KOPT-K1 (cell line): Measurements from ENCODE around the gene TTC7B.

Experiments used
- H3K27ac ChIP-seq: fragments of 200-600 bp; sonication (generic); 2 replicates; pipeline ENCODE4 v1.5.1; 2016; ENCODE audit warnings: antibody characterized with exemption, mild to moderate bottlenecking, low read depth, low read length; ENCODE audit not compliant: poor library complexity, severe bottlenecking
- H3K36me3 ChIP-seq: fragments of 200-600 bp; sonication (generic); 2 replicates; pipeline ENCODE4 v1.5.1; 2017; ENCODE audit warnings: antibody characterized with exemption, mild to moderate bottlenecking, low read length, moderate library complexity; ENCODE audit not compliant: insufficient read depth
- H3K9me3 ChIP-seq: fragments of 200-600 bp; sonication (generic); 2 replicates; pipeline ENCODE4 v1.5.1; 2017; ENCODE audit warnings: antibody characterized with exemption, low read length, mild to moderate bottlenecking; ENCODE audit not compliant: insufficient read depth, poor library complexity, severe bottlenecking

The TTC7B gene

DNA sequence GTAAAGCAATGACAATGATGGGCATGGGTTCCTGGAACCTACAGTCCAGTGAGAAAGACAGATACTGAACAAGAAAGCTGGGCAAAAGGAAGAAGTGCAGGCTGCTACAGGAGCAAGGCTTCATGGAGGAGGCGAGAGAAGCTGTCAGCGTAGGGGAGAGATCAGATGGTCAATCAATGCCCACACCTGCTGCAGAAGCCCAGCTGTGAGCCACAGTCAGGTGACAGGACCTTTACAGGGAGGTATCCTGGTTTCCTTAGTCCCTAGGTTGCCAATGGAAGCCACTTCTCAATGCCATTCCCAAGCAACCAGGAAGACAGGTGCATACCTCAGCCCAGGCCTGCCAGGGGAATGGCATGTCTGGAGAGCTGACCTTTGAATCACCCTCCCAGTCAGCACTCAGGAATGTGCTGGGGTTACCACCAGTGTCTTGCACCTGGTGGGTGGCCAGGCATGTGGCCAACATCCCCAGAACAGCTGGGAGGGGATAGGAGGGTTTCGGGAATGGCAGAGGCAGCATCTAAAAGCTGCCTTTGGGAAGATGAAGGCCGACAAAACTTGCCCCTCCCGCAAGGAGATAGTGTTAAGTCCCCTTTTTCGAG, 170.3 kb downstream of the TTC7B start:
- no peak overlapping the region for H3K27ac ChIP-seq
- no peaks in the 10 kb centered on the region for H3K9me3 ChIP-seq

DNA sequence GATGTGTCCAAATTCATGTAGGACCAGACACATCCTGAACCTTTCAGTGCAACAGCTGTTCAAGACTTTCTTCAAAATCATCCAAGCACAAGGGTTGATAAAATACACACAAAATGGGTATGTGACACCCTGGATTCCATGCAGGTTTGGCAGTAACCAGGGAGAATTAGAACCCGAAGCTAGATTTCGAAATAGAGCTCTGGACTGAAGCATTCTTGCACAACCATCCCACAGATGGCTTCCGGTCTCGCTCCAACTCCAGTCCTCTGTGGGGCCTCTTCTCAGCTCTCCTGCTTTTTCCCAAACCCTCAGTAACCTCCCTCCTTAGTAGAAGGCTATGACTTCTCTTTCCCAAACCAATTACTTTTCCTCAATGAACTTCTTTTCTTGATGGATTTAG, 171.3 kb downstream of the TTC7B start:
- Histone ChIP-seq H3K9me3 (no peaks in the 10 kb centered on the region), H3K27ac (no peak overlapping the region), H3K36me3 (no peaks in the 10 kb centered on the region)

More for the DNA sequence above, 170.3 kb downstream of the TTC7B start:
- H3K36me3 ChIP-seq = no peaks in the 10 kb centered on the region

DNA sequence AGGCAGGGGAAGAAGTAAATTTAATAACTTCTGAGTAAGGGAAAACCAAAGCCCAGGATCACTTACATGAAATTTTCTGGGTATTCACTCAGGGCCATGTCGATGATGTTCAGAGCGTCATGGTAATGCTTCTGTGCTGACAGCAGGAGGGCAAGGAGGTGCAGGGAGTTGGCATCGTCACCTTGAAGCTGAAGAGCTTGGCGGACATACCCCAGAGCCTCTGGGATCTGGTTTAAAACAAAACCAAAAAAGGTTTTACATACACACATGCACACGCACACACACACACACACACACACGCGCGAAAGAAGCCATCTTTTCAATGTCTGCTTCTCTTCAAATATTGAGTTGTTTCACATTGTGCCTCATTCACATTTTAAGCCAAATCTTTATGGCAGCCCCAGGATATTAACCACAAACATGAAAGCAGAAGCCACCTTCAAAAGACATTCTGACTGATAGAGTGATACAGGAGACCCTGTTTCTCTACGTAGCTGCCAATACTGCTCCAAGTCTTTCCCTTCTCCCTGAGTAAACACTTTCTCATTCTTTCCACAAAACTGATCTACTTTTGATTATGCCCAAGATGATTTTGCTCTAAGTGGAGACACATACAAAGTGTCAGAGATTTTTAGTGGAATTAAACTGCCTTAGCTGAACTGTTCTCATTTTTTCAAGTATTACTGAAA, 172.1 kb downstream of the TTC7B start:
- H3K9me3 ChIP-seq = no peaks in the 10 kb centered on the region
- H3K27ac ChIP-seq = no peak overlapping the region
- H3K36me3 ChIP-seq = no peaks in the 10 kb centered on the region

DNA sequence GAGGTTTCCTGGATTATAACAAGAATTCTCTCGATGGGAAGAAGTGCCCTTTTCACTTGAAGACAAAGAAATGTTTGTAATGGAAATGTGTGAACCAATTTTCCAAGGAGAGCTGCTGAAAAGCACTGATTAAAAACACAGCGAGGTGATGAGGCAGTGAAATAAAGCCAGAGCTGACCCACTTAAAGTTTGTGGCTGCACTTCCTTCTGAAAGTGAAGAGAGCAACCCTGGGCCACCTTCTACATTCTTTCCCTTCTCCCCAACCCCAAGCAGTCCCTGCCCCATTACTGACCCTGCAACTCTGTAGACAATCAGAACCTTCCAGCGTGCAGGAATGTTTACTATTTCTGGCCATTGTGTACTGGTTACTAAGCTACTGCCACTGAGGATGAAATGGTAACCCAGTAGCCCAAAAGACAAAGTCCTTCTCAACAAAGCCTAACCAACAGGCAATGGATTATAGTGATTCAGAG, 173.9 kb downstream of the TTC7B start:
- H3K9me3 ChIP-seq = no peaks in the 10 kb centered on the region
- H3K27ac ChIP-seq = no peak overlapping the region
- H3K36me3 ChIP-seq = no peaks in the 10 kb centered on the region

DNA sequence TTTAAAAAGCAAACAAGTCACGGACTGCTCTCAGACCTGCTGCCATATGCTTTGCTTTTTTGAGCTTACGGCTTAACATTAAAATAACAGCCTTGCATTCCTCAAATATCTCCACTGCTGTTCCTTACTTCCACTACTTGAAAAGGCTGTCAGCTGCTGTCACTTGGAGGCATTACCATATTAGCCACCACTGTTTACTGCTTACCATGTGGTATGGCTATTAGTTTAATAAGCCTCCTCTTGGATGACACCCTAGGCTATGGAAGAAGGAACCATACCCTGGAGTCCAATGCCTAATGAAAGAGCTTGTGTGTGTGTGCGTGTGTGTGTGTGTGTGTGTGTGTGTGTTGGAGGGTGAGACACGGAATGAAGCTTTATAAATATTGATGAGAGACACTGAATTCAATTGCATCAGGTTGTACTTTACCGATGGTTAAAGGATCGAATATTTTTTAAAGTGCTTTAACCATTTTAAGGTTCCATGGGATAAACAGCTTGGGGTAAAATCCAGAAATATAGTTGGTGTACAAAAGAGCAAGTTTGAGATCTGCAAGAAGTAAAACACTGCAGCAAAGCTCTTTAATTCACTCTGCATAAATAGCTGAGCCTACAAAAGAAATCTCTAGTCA, 174.5 kb downstream of the TTC7B start:
- Histone ChIP-seq H3K9me3 (no peaks in the 10 kb centered on the region), H3K27ac (no peak overlapping the region), H3K36me3 (no peaks in the 10 kb centered on the region)

DNA sequence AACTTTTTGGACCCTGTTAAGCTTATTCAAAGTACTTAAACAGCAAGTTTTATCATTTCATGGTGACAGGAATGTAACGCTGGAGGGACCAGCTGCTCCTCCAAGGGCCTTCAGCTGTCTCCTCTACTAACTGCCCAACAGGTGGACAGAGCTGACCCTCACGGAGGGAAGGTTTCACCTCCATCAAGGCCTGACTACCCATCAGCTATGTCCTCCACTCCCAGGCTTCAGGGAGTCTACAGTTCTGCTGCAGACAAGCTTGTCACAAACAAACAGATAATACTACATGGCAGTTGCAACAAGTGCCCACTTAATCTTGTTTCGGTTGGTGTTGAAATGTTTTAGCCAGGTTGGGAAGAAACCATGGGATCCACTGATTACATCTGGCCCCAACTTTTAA, 175.1 kb downstream of the TTC7B start:
- Histone ChIP-seq H3K36me3 (no peaks in the 10 kb centered on the region), H3K9me3 (no peaks in the 10 kb centered on the region), H3K27ac (no peak overlapping the region)

DNA sequence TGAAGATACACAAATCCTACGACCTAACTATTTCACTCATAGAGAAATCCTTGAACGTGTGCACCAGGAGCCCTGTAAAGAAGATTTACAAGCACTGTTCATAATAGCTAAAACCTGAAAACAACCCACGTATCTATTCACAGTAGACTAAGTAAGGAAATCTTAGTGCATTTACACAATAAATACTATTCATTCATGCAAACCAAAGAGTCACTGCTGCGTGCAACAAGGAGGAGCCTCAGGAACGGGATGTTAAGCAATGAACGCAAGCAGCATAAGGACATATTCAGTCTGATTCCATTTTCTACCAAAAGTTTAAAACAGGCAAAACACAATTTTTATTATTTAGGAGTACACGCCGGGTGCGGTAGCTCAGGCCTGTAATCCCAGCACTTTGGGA, 176.6 kb downstream of the TTC7B start:
- Histone ChIP-seq H3K36me3 (no peaks in the 10 kb centered on the region), H3K27ac (no peak overlapping the region), H3K9me3 (no peaks in the 10 kb centered on the region)

DNA sequence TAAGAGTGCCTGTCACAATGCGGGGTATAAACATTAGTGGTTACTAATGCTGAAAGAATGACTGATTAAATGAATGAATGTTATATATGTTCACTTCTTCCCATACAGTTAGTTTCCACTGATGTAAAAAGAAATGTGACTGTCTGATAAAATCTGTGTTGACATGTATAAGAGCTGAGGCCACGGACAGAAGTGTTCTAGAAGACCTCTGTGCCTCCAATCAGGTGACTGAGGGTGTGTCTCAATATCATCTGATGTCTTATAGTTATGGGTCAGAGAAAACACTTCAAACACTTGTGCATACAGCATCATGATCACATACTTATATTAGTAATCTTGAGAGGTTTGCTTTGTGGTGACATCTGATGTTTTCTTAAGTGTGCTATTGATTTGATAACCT, 183.4 kb downstream of the TTC7B start:
- H3K36me3 ChIP-seq = no peaks in the 10 kb centered on the region
- H3K27ac ChIP-seq = no peak overlapping the region
- H3K9me3 ChIP-seq = no peaks in the 10 kb centered on the region

DNA sequence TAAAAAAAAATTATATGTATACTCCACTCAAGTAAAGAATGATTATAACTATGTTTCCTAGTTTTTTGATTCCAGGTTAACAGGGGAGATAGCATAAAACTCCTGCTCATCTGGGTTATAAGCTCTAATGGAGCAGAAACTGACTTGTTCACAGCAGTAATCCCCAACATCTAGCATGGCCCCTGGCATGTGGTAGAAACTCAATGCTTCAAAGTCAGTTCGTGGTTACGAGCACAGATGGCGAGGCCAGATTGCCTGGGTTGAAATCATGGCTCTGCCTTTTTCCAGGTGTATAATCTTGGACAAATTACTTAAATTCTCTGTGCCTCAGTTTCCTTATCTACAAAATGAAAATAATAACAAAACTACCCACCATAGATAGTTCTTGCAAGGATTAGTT, 183.8 kb downstream of the TTC7B start:
- no peaks in the 10 kb centered on the region for H3K36me3 ChIP-seq
- no peak overlapping the region for H3K27ac ChIP-seq
- no peaks in the 10 kb centered on the region for H3K9me3 ChIP-seq

DNA sequence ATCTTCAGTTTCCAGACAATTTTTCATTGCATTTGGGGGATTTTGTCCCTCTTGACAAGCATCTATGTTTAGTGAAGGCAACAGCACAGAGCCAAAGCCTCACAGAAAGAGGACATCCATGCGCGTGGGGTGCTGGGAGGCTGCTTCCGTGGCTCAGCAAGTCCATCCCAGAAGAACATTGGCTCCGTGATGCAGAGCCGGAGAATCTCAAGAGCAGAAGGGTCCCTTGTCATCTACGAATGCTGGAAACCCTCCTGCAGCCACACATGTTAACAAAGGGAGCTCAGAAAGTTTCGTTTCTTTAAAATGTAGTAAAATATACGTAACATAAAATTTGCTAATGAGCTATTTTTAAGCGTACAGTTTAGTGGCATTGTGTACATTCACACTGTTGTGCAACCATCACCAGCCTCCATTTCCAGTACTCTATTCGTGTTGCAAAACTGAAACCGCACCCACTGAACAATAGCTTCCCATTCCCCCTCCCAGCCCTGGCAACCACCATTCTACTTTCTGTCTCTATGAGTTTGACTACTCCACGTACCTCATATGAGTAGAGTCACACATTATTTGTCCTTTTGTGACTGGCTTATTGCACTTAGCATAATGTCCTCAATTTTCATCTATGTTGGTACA, 185.9 kb downstream of the TTC7B start:
- no peak overlapping the region for H3K27ac ChIP-seq
- no peaks in the 10 kb centered on the region for H3K9me3 ChIP-seq
- no peaks in the 10 kb centered on the region for H3K36me3 ChIP-seq

DNA sequence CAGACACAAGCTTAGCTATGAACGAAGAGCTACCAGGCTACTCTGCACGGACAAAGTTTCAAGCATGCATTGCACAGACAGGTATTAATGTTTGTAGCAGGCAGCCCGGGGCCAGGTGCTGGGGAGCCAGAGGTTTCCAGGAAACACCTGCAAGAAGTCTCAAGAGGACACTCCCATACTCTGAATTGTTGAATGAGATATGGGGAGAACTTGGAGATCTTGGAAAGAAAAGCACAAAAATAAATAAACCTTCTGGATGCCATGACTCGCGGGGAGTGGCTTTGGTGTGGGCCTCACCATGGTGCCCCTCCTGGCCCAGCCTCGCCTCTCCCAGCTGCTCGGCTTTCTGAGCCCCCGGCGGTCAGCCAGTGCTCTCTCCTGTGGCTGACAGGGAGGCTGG, 186.8 kb downstream of the TTC7B start:
- H3K9me3 ChIP-seq = no peaks in the 10 kb centered on the region
- no peaks in the 10 kb centered on the region for H3K36me3 ChIP-seq
- no peak overlapping the region for H3K27ac ChIP-seq

DNA sequence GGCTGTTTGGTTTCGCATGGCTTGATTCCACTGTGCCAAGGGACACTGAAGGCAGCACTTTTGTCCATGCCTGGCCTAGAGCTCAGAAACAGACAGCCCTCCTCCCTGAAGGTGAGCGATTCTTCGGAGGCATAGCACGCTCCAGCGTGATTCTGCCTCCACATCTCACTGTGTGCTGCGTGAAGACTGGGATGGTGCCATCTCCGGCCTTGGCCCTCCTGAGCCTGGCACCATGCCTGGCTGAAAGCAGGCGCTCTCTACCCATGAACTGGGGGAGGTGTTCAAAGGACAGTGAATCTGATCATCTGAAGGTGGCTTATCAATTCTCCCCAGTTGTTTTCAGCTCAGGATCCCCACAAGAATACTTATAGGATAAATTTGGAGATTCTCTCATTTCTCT, 187.4 kb downstream of the TTC7B start:
- H3K9me3 ChIP-seq = no peaks in the 10 kb centered on the region
- no peaks in the 10 kb centered on the region for H3K36me3 ChIP-seq
- H3K27ac ChIP-seq = no peak overlapping the region

DNA sequence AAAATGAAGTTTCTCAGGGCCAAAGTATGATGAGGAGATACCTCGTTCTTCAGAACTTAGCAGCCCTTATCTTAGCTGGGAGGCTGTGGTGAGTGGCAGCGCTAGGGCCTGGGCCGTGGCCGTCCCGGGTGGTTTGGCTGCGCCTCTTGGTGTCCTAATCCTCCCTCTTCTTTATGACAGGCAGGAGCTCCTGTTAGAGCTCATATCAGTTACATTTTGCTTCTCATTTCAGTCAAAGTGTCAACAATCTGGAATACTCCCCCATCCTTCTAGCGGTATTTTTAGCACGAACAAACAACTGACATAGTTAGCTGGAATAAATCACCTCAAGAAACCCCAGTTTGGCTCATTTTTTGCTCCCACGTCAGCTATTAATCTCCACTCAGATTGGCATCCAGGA, 188.8 kb downstream of the TTC7B start:
- H3K27ac ChIP-seq = no peak overlapping the region
- H3K36me3 ChIP-seq = no peaks in the 10 kb centered on the region
- H3K9me3 ChIP-seq = no peaks in the 10 kb centered on the region

DNA sequence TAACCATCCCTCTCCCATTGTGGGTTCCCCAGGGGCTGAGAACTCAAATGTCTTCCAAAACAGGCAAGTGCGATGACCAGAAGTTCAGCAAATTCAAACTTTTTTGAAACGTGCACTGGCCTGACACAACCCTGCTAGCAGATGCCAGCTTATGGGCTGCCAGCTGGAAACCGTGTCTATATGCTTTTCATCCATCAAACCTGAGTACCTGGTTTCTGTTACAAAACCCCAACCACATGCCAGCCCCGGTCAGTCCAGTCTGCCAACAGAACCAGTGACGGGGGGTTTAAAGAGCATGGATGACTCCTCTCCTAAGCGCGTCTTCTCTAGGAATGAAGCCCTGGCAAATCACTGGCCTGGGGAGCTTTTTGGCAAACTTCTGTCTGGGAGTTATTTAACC, 189.7 kb downstream of the TTC7B start:
- Histone ChIP-seq H3K27ac (no peak overlapping the region), H3K36me3 (no peaks in the 10 kb centered on the region), H3K9me3 (no peaks in the 10 kb centered on the region)

DNA sequence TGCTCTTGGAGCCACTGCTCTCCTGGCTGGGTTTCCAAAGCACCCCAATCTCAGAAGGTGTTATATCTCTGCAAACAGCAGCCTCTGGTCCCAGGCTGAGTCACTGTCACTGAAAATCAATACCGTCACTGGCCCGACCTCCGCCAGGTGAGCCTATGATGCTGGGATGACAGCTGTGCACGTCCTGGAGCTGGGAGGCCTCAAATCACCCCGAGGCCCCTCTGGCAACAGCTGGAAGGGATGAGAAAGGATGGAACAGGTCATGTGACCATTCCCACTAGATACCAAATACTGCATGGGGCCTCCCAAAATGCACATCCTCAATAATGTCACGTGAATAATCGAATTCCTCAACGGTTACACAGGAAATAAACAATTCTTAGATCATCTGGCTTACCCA, 190.8 kb downstream of the TTC7B start:
- H3K27ac ChIP-seq = no peak overlapping the region
- H3K9me3 ChIP-seq = no peaks in the 10 kb centered on the region

More for the DNA sequence above, 190.8 kb downstream of the TTC7B start:
- H3K36me3 ChIP-seq = no peaks in the 10 kb centered on the region
